GM19351 (cell line): ENCODE results near the gene SPNS3.

Source experiments
- ATAC-seq: cut with Tn5 transposase; IDR thresholded peaks from one replicate; pipeline ENCODE4 v1.9.1; 2021; ENCODE audit warnings: mild to moderate bottlenecking, moderate library complexity; ENCODE audit not compliant: unreplicated experiment

SPNS3 gene

GRCh38 chr17:4525691-4526397 lies 92.1 kb downstream of the SPNS3 start:
- no peak for ATAC-seq

GRCh38 chr17:4527134-4527533 lies 93.4 kb downstream of the SPNS3 start:
- no peak for ATAC-seq

- ATAC-seq: no peak
These were observed 93.9 kb downstream of the SPNS3 start for GRCh38 chr17:4527566-4528125.

- no peak for ATAC-seq
These were observed 95.9 kb downstream of the SPNS3 start for GRCh38 chr17:4529533-4530152.

- ATAC-seq: no peak
These were observed 97.3 kb downstream of the SPNS3 start for GRCh38 chr17:4530799-4531730.

- ATAC-seq: no peak
These were observed 98.4 kb downstream of the SPNS3 start for GRCh38 chr17:4531988-4532736.

GRCh38 chr17:4532860-4533522 lies 99.3 kb downstream of the SPNS3 start:
- ATAC-seq: no peak

GRCh38 chr17:4533523-4534504 lies 100.1 kb downstream of the SPNS3 start:
- no peak for ATAC-seq

- ATAC-seq: no peak
These were observed 100.8 kb downstream of the SPNS3 start for GRCh38 chr17:4534515-4534914.

GRCh38 chr17:4534928-4535666 lies 101.4 kb downstream of the SPNS3 start:
- no peak for ATAC-seq

- ATAC-seq: no peak
These were observed 102.0 kb downstream of the SPNS3 start for GRCh38 chr17:4535667-4536258.

- no peak for ATAC-seq
These were observed 102.6 kb downstream of the SPNS3 start for GRCh38 chr17:4536259-4536741.

GRCh38 chr17:4536742-4537411 lies 103.1 kb downstream of the SPNS3 start:
- no peak for ATAC-seq
